Upper lobe of left lung (tissue), 4 donors: Measurements from ENCODE around the gene BET1.

ENCODE experiments used
- CTCF ChIP-seq, 6 experiments: fragments of 450-650 bp in 4 of 6; fragments of 200-600 bp in 2 of 6; sonication (generic) in 2 of 6; IDR thresholded peaks; one replicate each; pipeline ENCODE4 v1.5.1; 2016 to 2019; ENCODE audit warnings: antibody characterized with exemption in 6 of 6
- EP300 ChIP-seq, 4 donors: sonication (generic); formaldehyde crosslinking; IDR thresholded peaks; one replicate each; pipeline ENCODE4 v1.5.1; 2017; ENCODE audit warnings: antibody characterized with exemption in 4 of 4, control low read depth in 2 of 4
- POLR2A ChIP-seq, 4 donors: fragments of 450-650 bp; IDR thresholded peaks; one replicate each; pipeline ENCODE4 v1.5.1; 2016 to 2017; ENCODE audit warnings: antibody characterized with exemption in 4 of 4, mild to moderate bottlenecking in 2 of 4
- POLR2AphosphoS5 ChIP-seq, 2 donors: sonication (generic); formaldehyde crosslinking; IDR thresholded peaks; one replicate each; pipeline ENCODE4 v1.5.1; 2017; ENCODE audit warnings: antibody characterized with exemption in 2 of 2

- TF ChIP-seq POLR2AphosphoS5 (IDR thresholded peaks at IDR 0.05) (no peak), CTCF (IDR thresholded peaks at IDR 0.05) (no peak), POLR2A (IDR thresholded peaks at IDR 0.05) (no peak), EP300 (IDR thresholded peaks at IDR 0.05) (no peak)
These were observed 2.8 kb downstream of the BET1 start for GRCh38 chr7:94001396-94001795.
